A549 (cell line): ENCODE measurements around the gene TMEM225. TPM values are rescaled to one million over a fixed set of nuclear protein-coding genes. Genes with fewer than 3 reads are reported as not detected.

Experiments
- ATAC-seq, 2 experiments: fragments of 200-7000 bp in 1 of 2; fragments of >200 bp in 1 of 2; cut with Nextera tagmentation in 1 of 2; cut with Tn5 transposase in 1 of 2; 3 replicates each; pipeline versions ENCODE4 v1.8.0 to v1.9.1; 2018 to 2020; ENCODE audit warnings: mild to moderate bottlenecking in 1 of 2, moderate library complexity in 1 of 2
- CTCF ChIA-PET: fragments of 300-600 bp; sonication (Branson Sonifier 250); formaldehyde crosslinking; extraction: SDS; loops from one replicate; lab custom pipeline; 2021; ENCODE audit warnings: antibody characterized with exemption, inconsistent platforms; lab: Yijun Ruan, JAX
- POLR2A ChIA-PET: fragments of 350-600 bp; formaldehyde crosslinking; extraction: SDS; loops from one replicate; lab custom pipeline; 2021; ENCODE audit warnings: antibody characterized with exemption, inconsistent platforms; lab: Yijun Ruan, JAX
- DNase-seq, 2 experiments: peaks; one replicate each; pipeline versions ENCODE4 v3.0.0 to v3.0.0-alpha.2; 2011 to 2016; ENCODE audit warnings: low read depth in 1 of 2, low spot score in 1 of 2
- FAIRE-seq: peaks from 2 replicates; lab custom pipeline; 2011; peaks lifted over from hg19 to GRCh38; lab: Jason Lieb, UNC
- H3K27ac ChIP-seq, 2 experiments: fragments of >200 bp; sonication (Bioruptor Twin); formaldehyde crosslinking; 3 replicates each; pipeline ENCODE4 v1.5.1; 2016 to 2017
- H3K4me1 ChIP-seq: fragments of >200 bp; sonication (Bioruptor Twin); formaldehyde crosslinking; 3 replicates; pipeline ENCODE4 v1.6.1; 2016
- H3K4me2 ChIP-seq: fragments of >200 bp; sonication (Bioruptor Twin); formaldehyde crosslinking; 3 replicates; pipeline ENCODE4 v1.6.1; 2016
- H3K4me3 ChIP-seq: fragments of >200 bp; sonication (Bioruptor Twin); formaldehyde crosslinking; 3 replicates; pipeline ENCODE4 v1.5.1; 2016
- H3K9me3 ChIP-seq: fragments of >200 bp; sonication (Bioruptor Twin); formaldehyde crosslinking; 3 replicates; pipeline ENCODE4 v1.6.1; 2016
- BHLHE40 ChIP-seq: IDR thresholded peaks from 2 replicates; pipeline ENCODE4 v1.6.1; 2012; ENCODE audit warnings: low read depth, low read length, inconsistent platforms
- CBX8 ChIP-seq: fragments of 200-600 bp; sonication (generic); IDR thresholded peaks from 2 replicates; pipeline ENCODE4 v1.6.1; 2016
- CHD2 ChIP-seq: fragments of 150-350 bp; IDR thresholded peaks from 2 replicates; pipeline ENCODE4 v1.6.1; 2014; ENCODE audit warnings: low read length; ENCODE audit not compliant: partially characterized antibody
- EHF ChIP-seq: fragments of 250-450 bp; sonication (Bioruptor Pico); IDR thresholded peaks from 2 replicates; pipeline ENCODE4 v1.5.0; 2020; ENCODE audit warnings: mild to moderate bottlenecking
- EHMT2 ChIP-seq: fragments of 200-600 bp; sonication (generic); IDR thresholded peaks from 2 replicates; pipeline ENCODE4 v1.6.1; 2016; ENCODE audit warnings: antibody characterized with exemption, low read depth, mild to moderate bottlenecking, moderate library complexity
- EP300 ChIP-seq, 2 experiments: fragments of >200 bp; sonication (Bioruptor Twin); formaldehyde crosslinking; IDR thresholded peaks; 2 replicates in 1 of 2; 3 replicates in 1 of 2; pipeline ENCODE4 v1.6.1; 2016 to 2017
- ESRRA ChIP-seq: fragments of 150-350 bp; IDR thresholded peaks from 2 replicates; pipeline ENCODE4 v1.6.1; 2014; ENCODE audit warnings: mild to moderate bottlenecking, low read length, borderline replicate concordance
- FOSB ChIP-seq: fragments of 250-450 bp; sonication (Bioruptor Pico); IDR thresholded peaks from 2 replicates; pipeline ENCODE4 v1.5.0; 2020; ENCODE audit warnings: mild to moderate bottlenecking, moderate library complexity
- FOXS1 ChIP-seq: fragments of 250-450 bp; sonication (Bioruptor Pico); IDR thresholded peaks from 2 replicates; pipeline ENCODE4 v1.5.0; 2020; ENCODE audit warnings: mild to moderate bottlenecking, moderate library complexity
- GATA3 ChIP-seq: IDR thresholded peaks from 2 replicates; pipeline ENCODE4 v1.6.1; 2012; ENCODE audit warnings: borderline replicate concordance
- HES2 ChIP-seq: fragments of >200 bp; sonication (Bioruptor Twin); formaldehyde crosslinking; IDR thresholded peaks from 2 replicates; pipeline ENCODE4 v1.6.1; 2016
- HOXA7 ChIP-seq: fragments of 250-450 bp; sonication (Bioruptor Pico); IDR thresholded peaks from 2 replicates; pipeline ENCODE4 v1.5.0; 2020; ENCODE audit warnings: mild to moderate bottlenecking, moderate library complexity
- HOXB13 ChIP-seq: fragments of 250-450 bp; sonication (Bioruptor Pico); IDR thresholded peaks from 2 replicates; pipeline ENCODE4 v1.5.0; 2020; ENCODE audit warnings: low read depth, mild to moderate bottlenecking, moderate library complexity
- JUNB ChIP-seq: fragments of >200 bp; sonication (Bioruptor Twin); formaldehyde crosslinking; IDR thresholded peaks from 2 replicates; pipeline ENCODE4 v1.6.1; 2016
- KDM1A ChIP-seq: fragments of 200-600 bp; sonication (generic); IDR thresholded peaks from 2 replicates; pipeline ENCODE4 v1.6.1; 2016; ENCODE audit warnings: low read depth, mild to moderate bottlenecking
- KDM5A ChIP-seq: fragments of 200-600 bp; sonication (generic); IDR thresholded peaks from 2 replicates; pipeline ENCODE4 v1.6.1; 2016; ENCODE audit warnings: antibody characterized with exemption, mild to moderate bottlenecking
- MAFK ChIP-seq: fragments of 450-650 bp; IDR thresholded peaks from 2 replicates; pipeline ENCODE4 v1.6.1; 2014; ENCODE audit not compliant: partially characterized antibody
- MAZ ChIP-seq: fragments of 150-350 bp; IDR thresholded peaks from 2 replicates; pipeline ENCODE4 v1.6.1; 2014; ENCODE audit warnings: antibody characterized with exemption, low read depth, low read length, borderline replicate concordance
- NFE2L2 ChIP-seq: fragments of 150-350 bp; conservative IDR thresholded peaks from 2 replicates; pipeline ENCODE4 v1.6.1; 2014; ENCODE audit warnings: low read length
- NR3C1 ChIP-seq: fragments of >200 bp; sonication (Bioruptor Twin); formaldehyde crosslinking; IDR thresholded peaks from 3 replicates; pipeline ENCODE4 v1.6.1; 2017
- PHF8 ChIP-seq: fragments of 200-600 bp; sonication (generic); IDR thresholded peaks from 2 replicates; pipeline ENCODE4 v1.6.1; 2016; ENCODE audit warnings: low read depth, mild to moderate bottlenecking, antibody characterized with exemption, moderate library complexity, borderline replicate concordance
- RARB ChIP-seq: fragments of 250-450 bp; sonication (Bioruptor Pico); IDR thresholded peaks from 2 replicates; pipeline ENCODE4 v1.8.0; 2021; ENCODE audit warnings: mild to moderate bottlenecking, moderate library complexity
- RFX5 ChIP-seq: fragments of 450-650 bp; IDR thresholded peaks from 2 replicates; pipeline ENCODE4 v1.7.1; 2014; ENCODE audit warnings: antibody characterized with exemption, mild to moderate bottlenecking, moderate library complexity
- SREBF2 ChIP-seq: fragments of 450-650 bp; IDR thresholded peaks from 2 replicates; pipeline ENCODE4 v1.6.1; 2014; ENCODE audit warnings: mild to moderate bottlenecking, moderate library complexity
- ZC3H11A ChIP-seq: fragments of 450-650 bp; IDR thresholded peaks from 2 replicates; pipeline ENCODE4 v1.6.1; 2014; ENCODE audit warnings: antibody characterized with exemption, mild to moderate bottlenecking
- ZSCAN20 ChIP-seq: fragments of 250-450 bp; sonication (Bioruptor Pico); IDR thresholded peaks from 2 replicates; pipeline ENCODE4 v1.8.0; 2022; ENCODE audit warnings: mild to moderate bottlenecking, moderate library complexity
- WGBS: methylation state at CpG from one replicate; pipeline ENCODE4 v1.1.6; 2017; ENCODE audit errors: missing lambda C conversion rate; 5-methylcytosine and 5-hydroxymethylcytosine counted together
- polyA plus RNA-seq, 4 experiments: library from polyadenylated mRNA; depleted of rRNA in 3 of 4; stranded (reverse); fragments of >200 nt; fragmentation: RNase III in 1 of 4; extraction: RNeasy Plus Mini Kit Qiagen cat#74134 plus additional on column Dnase treatment in 1 of 4; gene quantifications; 2 replicates in 3 of 4; 3 replicates in 1 of 4; pipeline ENCODE4 v1.2.3, GENCODE V29; 2011 to 2017
- TF ChIP-seq, protein P1 (sequence below): fragments of 250-450 bp; sonication (Bioruptor Pico); IDR thresholded peaks from 2 replicates; pipeline ENCODE4 v1.5.0; 2020; ENCODE audit warnings: low read depth, mild to moderate bottlenecking, moderate library complexity
- TF ChIP-seq, protein P2 (sequence below): fragments of >200 bp; sonication (Bioruptor Twin); formaldehyde crosslinking; IDR thresholded peaks from 3 replicates; pipeline ENCODE4 v1.5.1; 2016
- TF ChIP-seq, protein P3 (sequence below): fragments of 450-650 bp; IDR thresholded peaks from 2 replicates; pipeline ENCODE4 v1.6.1; 2014; ENCODE audit warnings: antibody characterized with exemption

The TMEM225 gene
- polyA plus RNA-seq, 2 of the 4 experiments (the other 2 are of a cell fraction): not detected

GRCh38 chr11:123851110-123851509 lies 34.4 kb downstream of the TMEM225 start:
- Histone ChIP-seq H3K9me3 (no peaks in the 10 kb centered on the region), H3K4me3 (no peak overlapping the region), H3K4me1 (no peaks in the 10 kb centered on the region), H3K27ac (no peak overlapping the region), H3K4me2 (no peak overlapping the region)
- TF ChIP-seq MAFK (no peak), HOXA7 (CRISPR knock-in tag) (no peak), NR3C1 (no peak), JUNB (no peak), EP300 (IDR thresholded peaks at IDR 0.05) (no peak), RARB (CRISPR knock-in tag) (no peak), HES2 (no peak), NFE2L2 (no peak)
- TF ChIP-seq, protein P1, sequence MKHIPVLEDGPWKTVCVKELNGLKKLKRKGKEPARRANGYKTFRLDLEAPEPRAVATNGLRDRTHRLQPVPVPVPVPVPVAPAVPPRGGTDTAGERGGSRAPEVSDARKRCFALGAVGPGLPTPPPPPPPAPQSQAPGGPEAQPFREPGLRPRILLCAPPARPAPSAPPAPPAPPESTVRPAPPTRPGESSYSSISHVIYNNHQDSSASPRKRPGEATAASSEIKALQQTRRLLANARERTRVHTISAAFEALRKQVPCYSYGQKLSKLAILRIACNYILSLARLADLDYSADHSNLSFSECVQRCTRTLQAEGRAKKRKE (CRISPR knock-in tag): no peak
- POLR2A ChIA-PET: no interaction called here
- DNase-seq: no peak
- no peak for FAIRE-seq
- CTCF ChIA-PET: no interaction called here
- ATAC-seq: no peak
- WGBS: no CpG with 5 or more reads among the region's 4 CpGs

GRCh38 chr11:123841174-123841573 lies 44.3 kb downstream of the TMEM225 start:
- no peak overlapping the region for H3K27ac ChIP-seq
- no peaks in the 10 kb centered on the region for H3K9me3 ChIP-seq
- no peak overlapping the region for H3K4me2 ChIP-seq
- ATAC-seq (no peak), FAIRE-seq (no peak), DNase-seq (no peak)
- no peak overlapping the region for H3K4me3 ChIP-seq
- ChIA-PET CTCF (no interaction called here), POLR2A (no interaction called here)
- TF ChIP-seq ESRRA (no peak), NR3C1 (no peak), ZC3H11A (no peak), ZSCAN20 (CRISPR knock-in tag) (no peak), BHLHE40 (no peak), KDM1A (no peak), KDM5A (no peak), CHD2 (no peak), EP300 (IDR thresholded peaks at IDR 0.05) (no peak), RFX5 (no peak), GATA3 (no peak)
- TF ChIP-seq, protein P2, sequence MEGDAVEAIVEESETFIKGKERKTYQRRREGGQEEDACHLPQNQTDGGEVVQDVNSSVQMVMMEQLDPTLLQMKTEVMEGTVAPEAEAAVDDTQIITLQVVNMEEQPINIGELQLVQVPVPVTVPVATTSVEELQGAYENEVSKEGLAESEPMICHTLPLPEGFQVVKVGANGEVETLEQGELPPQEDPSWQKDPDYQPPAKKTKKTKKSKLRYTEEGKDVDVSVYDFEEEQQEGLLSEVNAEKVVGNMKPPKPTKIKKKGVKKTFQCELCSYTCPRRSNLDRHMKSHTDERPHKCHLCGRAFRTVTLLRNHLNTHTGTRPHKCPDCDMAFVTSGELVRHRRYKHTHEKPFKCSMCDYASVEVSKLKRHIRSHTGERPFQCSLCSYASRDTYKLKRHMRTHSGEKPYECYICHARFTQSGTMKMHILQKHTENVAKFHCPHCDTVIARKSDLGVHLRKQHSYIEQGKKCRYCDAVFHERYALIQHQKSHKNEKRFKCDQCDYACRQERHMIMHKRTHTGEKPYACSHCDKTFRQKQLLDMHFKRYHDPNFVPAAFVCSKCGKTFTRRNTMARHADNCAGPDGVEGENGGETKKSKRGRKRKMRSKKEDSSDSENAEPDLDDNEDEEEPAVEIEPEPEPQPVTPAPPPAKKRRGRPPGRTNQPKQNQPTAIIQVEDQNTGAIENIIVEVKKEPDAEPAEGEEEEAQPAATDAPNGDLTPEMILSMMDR: no peak
- TF ChIP-seq, protein P3, sequence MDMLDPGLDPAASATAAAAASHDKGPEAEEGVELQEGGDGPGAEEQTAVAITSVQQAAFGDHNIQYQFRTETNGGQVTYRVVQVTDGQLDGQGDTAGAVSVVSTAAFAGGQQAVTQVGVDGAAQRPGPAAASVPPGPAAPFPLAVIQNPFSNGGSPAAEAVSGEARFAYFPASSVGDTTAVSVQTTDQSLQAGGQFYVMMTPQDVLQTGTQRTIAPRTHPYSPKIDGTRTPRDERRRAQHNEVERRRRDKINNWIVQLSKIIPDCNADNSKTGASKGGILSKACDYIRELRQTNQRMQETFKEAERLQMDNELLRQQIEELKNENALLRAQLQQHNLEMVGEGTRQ: no peak
- WGBS: 47% methylated on average over 6 of the region's 6 CpGs
- H3K4me1 ChIP-seq: no peaks in the 10 kb centered on the region

GRCh38 chr11:123839131-123839530 lies 46.3 kb downstream of the TMEM225 start:
- Histone ChIP-seq H3K4me2 (no peak overlapping the region), H3K4me1 (no peaks in the 10 kb centered on the region), H3K4me3 (no peak overlapping the region), H3K27ac (no peak overlapping the region)
- 34% methylated on average over 5 of the region's 5 CpGs for WGBS
- no peak for FAIRE-seq
- no peak for TF ChIP-seq SREBF2
- TF ChIP-seq GATA3: no peak
- no peak for TF ChIP-seq ZSCAN20 (CRISPR knock-in tag)
- no peak for TF ChIP-seq EHF (CRISPR knock-in tag)
- TF ChIP-seq HES2: no peak
- no peak for TF ChIP-seq FOXS1 (CRISPR knock-in tag)
- TF ChIP-seq CHD2: no peak
- no peak for TF ChIP-seq HOXB13 (CRISPR knock-in tag)
- TF ChIP-seq MAZ: no peak
- TF ChIP-seq MAFK: no peak
- no peak for TF ChIP-seq ESRRA
- TF ChIP-seq ZC3H11A: no peak
- TF ChIP-seq, protein P3: no peak
- TF ChIP-seq EHMT2: no peak
- no peak for TF ChIP-seq RFX5
- no peak for TF ChIP-seq CBX8
- no peak for TF ChIP-seq PHF8
- no peak for TF ChIP-seq NR3C1
- no peak for TF ChIP-seq FOSB (CRISPR knock-in tag)
- TF ChIP-seq, all 56 proteins: peak for 0
- CTCF ChIA-PET: no interaction called here
- H3K9me3 ChIP-seq: no peaks in the 10 kb centered on the region
- no peak for ATAC-seq
- POLR2A ChIA-PET: no interaction called here
- DNase-seq: no peak
